Psoas muscle (tissue), 8 donors: Measurements from ENCODE around the gene ZNF436. TPM values are rescaled to one million over a fixed set of nuclear protein-coding genes. Genes with fewer than 3 reads are reported as not detected.

Source experiments
- ATAC-seq, 4 donors: fragments of 200-7000 bp; cut with Tn5 transposase; one replicate each; pipeline ENCODE4 v1.9.1; 2020; ENCODE audit warnings: moderate library complexity in 3 of 4, mild to moderate bottlenecking in 2 of 4
- DNase-seq, 2 donors: peaks; one replicate each; pipeline ENCODE4 v3.0.0-alpha.2; 2020
- H3K27ac ChIP-seq: fragments of 200-600 bp; one replicate; pipeline ENCODE4 v1.8.0; 2022
- H3K27me3 ChIP-seq, 3 donors: fragments of 200-600 bp in 1 of 3; one replicate each; pipeline versions ENCODE4 v1.6.1 to v1.8.0; 2013 to 2022; ENCODE audit warnings: low read length in 2 of 3, mild to moderate bottlenecking in 2 of 3, moderate library complexity in 1 of 3; ENCODE audit not compliant: insufficient read depth in 3 of 3
- H3K36me3 ChIP-seq, 2 donors: fragments of 200-600 bp in 1 of 2; one replicate each; pipeline versions ENCODE4 v1.6.1 to v1.8.0; 2013 to 2022; ENCODE audit warnings: low read depth in 1 of 2, mild to moderate bottlenecking in 1 of 2, moderate library complexity in 1 of 2; ENCODE audit not compliant: insufficient read depth in 1 of 2
- H3K4me1 ChIP-seq: fragments of 200-600 bp; one replicate; pipeline ENCODE4 v1.8.0; 2022
- H3K4me3 ChIP-seq: fragments of 200-600 bp; one replicate; pipeline ENCODE4 v1.8.0; 2022; ENCODE audit warnings: mild to moderate bottlenecking
- H3K9me3 ChIP-seq: fragments of 200-600 bp; one replicate; pipeline ENCODE4 v1.8.0; 2022
- CTCF ChIP-seq: fragments of 200-600 bp; IDR thresholded peaks from one replicate; pipeline ENCODE4 v1.8.0; 2022; ENCODE audit warnings: antibody characterized with exemption
- WGBS, 3 donors: extraction: QIAGEN DNeasy Blood & Tissue Kit; methylation state at CpG; one replicate each; pipeline versions ENCODE4 v1.1.6 to v1.1.7; 2013; 5-methylcytosine and 5-hydroxymethylcytosine counted together
- intact Hi-C, 2 donors: fragments of 100-400 bp; cut with DNase I; formaldehyde crosslinking; loops; one replicate each; pipeline versions ENCODE4 v1.11.0 to v1.14.2; 2022
- polyA plus RNA-seq, 3 donors: library from polyadenylated mRNA; stranded (reverse); fragments of 200-250 nt; gene quantifications; one replicate each; pipeline ENCODE4 v1.2.3, GENCODE V29; 2013
- total RNA-seq, 4 donors: library from RNA; stranded (reverse); fragmentation: NEBNext Ultra II Directional in 2 of 4; extraction: Animal tissue kit (Norgen Biotek cat#: 25700) in 2 of 4; gene quantifications; one replicate each; pipeline versions ENCODE4 v1.2.1 to v1.2.4, GENCODE V29; 2021 to 2023
- donor health status: healthy with polysubstance abuse.
- donor health status: DM: no; HTN: no; CAD: no; lungs with moderate emphysema.
- donor health status: Bipolar disorder and iron deficiency.
- donor health status: healthy.
- donor health status: DM: yes; HTN: yes; CAD: no.
- donor health status: DM: no; HTN: no; CAD: no.
- donor health status: DM: no; HTN: no; CAD: no.
- donor health status: DM: yes; HTN: yes; CAD: no.

The ZNF436 gene
- total and polyA plus RNA-seq, 7 donors, result 2.2 to 11.5 (median 7.2) TPM

GRCh38 chr1:23357138-23357908, 12.3 kb downstream of the ZNF436 start:
- no peak overlapping the region for H3K27ac ChIP-seq
- DNase-seq (no peak), ATAC-seq (no peak)
- intact Hi-C loops, result no loop called here
- H3K4me1 ChIP-seq, result no peaks in the 10 kb centered on the region
- 19 to 25% (median 24%) methylated on average over 3 of the region's 3 CpGs for WGBS, 3 donors
- peaks cover 38% of the 10 kb centered on the region for H3K9me3 ChIP-seq
- no peaks in the 10 kb centered on the region for H3K27me3 ChIP-seq
- TF ChIP-seq CTCF, result no peak
- H3K4me3 ChIP-seq, result no peak overlapping the region
- peaks cover 25 to 30% of the 10 kb centered on the region in 2 donors for H3K36me3 ChIP-seq

GRCh38 chr1:23356471-23357137, 13.0 kb downstream of the ZNF436 start:
- H3K4me3 ChIP-seq, result no peak overlapping the region
- H3K36me3 ChIP-seq, result peaks cover 18 to 23% of the 10 kb centered on the region in 2 donors
- no peak overlapping the region for H3K27ac ChIP-seq
- H3K27me3 ChIP-seq, result no peaks in the 10 kb centered on the region
- peaks cover 31% of the 10 kb centered on the region for H3K9me3 ChIP-seq
- DNase-seq (no peak), ATAC-seq (no peak)
- no peak for TF ChIP-seq CTCF
- WGBS, 3 donors, result 26 to 53% (median 41%) methylated on average over 8 of the region's 8 CpGs
- intact Hi-C loops, result no loop called here
- H3K4me1 ChIP-seq, result no peaks in the 10 kb centered on the region

- Histone ChIP-seq H3K27me3 (no peaks in the 10 kb centered on the region), H3K9me3 (peaks cover 10% of the 10 kb centered on the region), H3K4me1 (no peaks in the 10 kb centered on the region), H3K36me3 (no peaks in the 10 kb centered on the region), H3K27ac (no peak overlapping the region), H3K4me3 (no peak overlapping the region)
- intact Hi-C loops, result no loop called here
- DNase-seq (no peak), ATAC-seq (no peak)
- TF ChIP-seq CTCF, result no peak
- WGBS, 3 donors, result 67 to 70% (median 68%) methylated on average over 3 of the region's 3 CpGs
These were observed 15.4 kb downstream of the ZNF436 start for GRCh38 chr1:23354245-23354644.

GRCh38 chr1:23352096-23352695, 17.4 kb downstream of the ZNF436 start:
- TF ChIP-seq CTCF, result no peak
- no peak for ATAC-seq
- intact Hi-C loops, result no loop called here

More at GRCh38 chr1:23352096-23352695, 17.4 kb downstream of the ZNF436 start:
- Histone ChIP-seq H3K4me3 (no peak overlapping the region), H3K4me1 (no peaks in the 10 kb centered on the region), H3K9me3 (no peaks in the 10 kb centered on the region), H3K36me3 (no peaks in the 10 kb centered on the region), H3K27me3 (no peaks in the 10 kb centered on the region), H3K27ac (no peak overlapping the region)
- 75 to 91% (median 90%) methylated on average over 1 of the region's 1 CpG for WGBS, 3 donors
- DNase-seq, result no peak
